Activated CD4-positive, alpha-beta T cell treated with anti-CD3 and anti-CD28 coated beads, Interleukin-2, amount 10 ng/mL, durations not matched to agents 7 days and 5 days (primary cell): ENCODE results near the gene ZNHIT1. TPM values are rescaled to one million over a fixed set of nuclear protein-coding genes. Genes with fewer than 3 reads are reported as not detected.
"Not testable (repeated sequence)": the region's sequence is repeated elsewhere in the genome, so short reads cannot be mapped to it uniquely, and the experiment has no call there.

Experiments
- CTCF ChIA-PET: fragments of 350-600 bp; sonication (Branson Sonifier 250); formaldehyde crosslinking; loops from one replicate; lab custom pipeline; 2021; ENCODE audit warnings: antibody characterized with exemption; lab: Charles Lee
- POLR2A ChIA-PET: fragments of 350-600 bp; sonication (Branson Sonifier 250); formaldehyde crosslinking; loops from one replicate; lab custom pipeline; 2021; ENCODE audit warnings: antibody characterized with exemption; lab: Charles Lee
- DNase-seq: peaks from one replicate; pipeline ENCODE4 v3.0.0-alpha.2; 2020
- H3K27ac Mint-ChIP-seq: one replicate; pipeline ENCODE4 v1.8.0; 2021; ENCODE audit warnings: mild to moderate bottlenecking, moderate library complexity, mixed read lengths
- H3K27me3 Mint-ChIP-seq: one replicate; pipeline ENCODE4 v1.8.0; 2021; ENCODE audit warnings: mixed read lengths
- H3K36me3 Mint-ChIP-seq: one replicate; pipeline ENCODE4 v1.8.0; 2021; ENCODE audit warnings: low read depth, mixed read lengths
- H3K4me1 Mint-ChIP-seq: one replicate; pipeline ENCODE4 v1.8.0; 2021; ENCODE audit warnings: mixed read lengths
- H3K4me3 Mint-ChIP-seq: one replicate; pipeline ENCODE4 v1.8.0; 2021; ENCODE audit warnings: mild to moderate bottlenecking, moderate library complexity, mixed read lengths
- H3K9me3 Mint-ChIP-seq: one replicate; pipeline ENCODE4 v1.8.0; 2021; ENCODE audit warnings: mixed read lengths
- total RNA-seq, 2 experiments: library from RNA; stranded (reverse); gene quantifications; one replicate each; pipeline ENCODE4 v1.2.3, GENCODE V29; 2021

The ZNHIT1 gene
- total RNA-seq, 2 experiments from 2014 or later: 61.6 to 67.4 TPM

- peaks cover 10% of the 10 kb centered on the region for H3K36me3 Mint-ChIP-seq
- H3K27me3 Mint-ChIP-seq: no peaks in the 10 kb centered on the region
- POLR2A ChIA-PET: no interaction called here
- CTCF ChIA-PET: interaction anchor here (5.6 kb wide), 1 partner anchor 14 kb away, joined by 33 read pairs; no protein-coding TSS in a partner anchor
- no peak overlapping the region for H3K4me3 Mint-ChIP-seq
- H3K27ac Mint-ChIP-seq: peak overlapping the region; percentile 19
- DNase-seq: no peak
- peaks cover 29% of the 10 kb centered on the region for H3K4me1 Mint-ChIP-seq
- H3K9me3 Mint-ChIP-seq: no peaks in the 10 kb centered on the region
Measured at GRCh38 chr7:101240226-101241014, 22.5 kb downstream of the ZNHIT1 start.

GRCh38 chr7:101241015-101241363 is 23.0 kb downstream of the ZNHIT1 start:
- peaks cover 35% of the 10 kb centered on the region for H3K4me1 Mint-ChIP-seq
- CTCF ChIA-PET: interaction anchor here (0.6 to 5.6 kb wide), 3 partner anchors 13 to 1102 kb away, joined by 4 to 33 read pairs (median 5); no protein-coding TSS in a partner anchor
- no peak for DNase-seq
- H3K27ac Mint-ChIP-seq: peak overlapping the region; percentile 41
- no peak overlapping the region for H3K4me3 Mint-ChIP-seq
- H3K36me3 Mint-ChIP-seq: peaks cover 15% of the 10 kb centered on the region
- POLR2A ChIA-PET: no interaction called here
- H3K9me3 Mint-ChIP-seq: no peaks in the 10 kb centered on the region
- no peaks in the 10 kb centered on the region for H3K27me3 Mint-ChIP-seq

DNA sequence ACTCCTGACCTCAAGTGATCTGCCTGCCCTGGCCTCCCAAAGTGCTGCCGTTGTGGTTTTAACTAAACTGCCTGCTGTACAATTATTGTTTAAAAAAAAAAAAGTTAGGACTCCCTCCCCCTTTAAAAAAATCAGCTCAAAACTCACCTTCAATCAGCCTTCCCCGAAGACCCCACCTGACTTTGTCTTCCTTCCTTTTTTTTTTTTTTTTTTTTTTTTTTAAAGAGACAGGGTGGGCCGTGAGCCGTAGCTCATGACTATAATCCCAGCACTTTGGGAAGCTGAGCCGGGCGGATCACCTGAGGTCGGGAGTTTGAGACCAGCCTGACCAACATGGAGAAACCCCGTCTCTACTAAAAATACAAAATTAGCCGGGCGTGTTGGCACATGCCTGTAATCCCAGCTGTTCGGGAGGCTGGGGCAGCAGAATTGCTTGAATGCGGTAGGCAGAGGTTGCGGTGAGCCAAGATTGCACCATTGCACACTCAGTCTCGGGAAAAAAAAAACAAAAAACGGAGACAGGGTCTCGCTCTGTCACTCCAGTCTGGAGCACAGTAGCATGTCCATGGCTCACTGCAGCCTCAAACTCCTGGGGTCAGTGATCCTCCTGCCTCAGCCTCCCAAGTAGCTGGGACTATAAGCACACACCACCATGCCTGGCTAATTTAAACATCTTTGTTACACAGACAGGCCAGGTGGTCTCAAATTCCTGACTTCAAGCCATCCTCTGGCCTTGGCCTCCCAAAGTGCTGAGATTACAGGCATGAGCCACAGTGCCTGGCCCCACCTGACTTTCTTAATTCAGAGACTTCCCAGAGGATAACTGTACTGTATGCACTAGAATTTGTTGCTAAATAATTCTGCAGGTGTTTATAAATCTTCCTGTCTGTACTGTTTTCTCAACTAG is 23.7 kb downstream of the ZNHIT1 start:
- no peak for DNase-seq
- Mint-ChIP-seq H3K9me3 (no peaks in the 10 kb centered on the region), H3K27me3 (no peaks in the 10 kb centered on the region), H3K36me3 (peaks cover 15% of the 10 kb centered on the region), H3K4me3 (no peak overlapping the region), H3K4me1 (peaks cover 37% of the 10 kb centered on the region), H3K27ac (peak overlapping the region; percentile 36)
- POLR2A ChIA-PET: no interaction called here
- CTCF ChIA-PET: interaction anchor here (0.6 to 5.6 kb wide), 4 partner anchors 12 to 1103 kb away, joined by 3 to 33 read pairs (median 4); no protein-coding TSS in a partner anchor

GRCh38 chr7:101243646-101244374 is 25.8 kb downstream of the ZNHIT1 start:
- Mint-ChIP-seq H3K4me3 (peak overlapping the region; percentile 88), H3K36me3 (peaks cover 18% of the 10 kb centered on the region), H3K4me1 (peaks cover 43% of the 10 kb centered on the region), H3K9me3 (no peaks in the 10 kb centered on the region), H3K27ac (peak overlapping the region; percentile 97), H3K27me3 (no peaks in the 10 kb centered on the region)
- no peak for DNase-seq
- POLR2A ChIA-PET: interaction anchor here (0.7 to 1.1 kb wide), 2 partner anchors 26 to 100 kb away, joined by 4 to 11 read pairs; partner anchors contain the start of genes PLOD3 and ZNHIT1
- CTCF ChIA-PET: interaction anchor here (0.6 to 5.6 kb wide), 20 partner anchors 10 to 1417 kb away, joined by 3 to 58 read pairs (median 4); partner anchors contain the start of genes AP1S1, PLOD3, VGF and ZNHIT1

- ChIA-PET CTCF (interaction anchor here (0.6 to 5.6 kb wide), 21 partner anchors 10 to 1418 kb away, joined by 3 to 58 read pairs (median 4); partner anchors contain the start of genes AP1S1, PLOD3, VGF and ZNHIT1), POLR2A (interaction anchor here (0.7 to 1.1 kb wide), 2 partner anchors 27 to 101 kb away, joined by 4 to 11 read pairs; partner anchors contain the start of genes PLOD3 and ZNHIT1)
- Mint-ChIP-seq H3K27ac (peak within 1 kb of the TSS; percentile 97), H3K4me1 (peaks cover 40% of the 10 kb centered on the region), H3K9me3 (no peaks in the 10 kb centered on the region), H3K27me3 (no peaks in the 10 kb centered on the region), H3K36me3 (peaks cover 21% of the 10 kb centered on the region), H3K4me3 (peak within 1 kb of the TSS; percentile 88)
- DNase-seq: peak; percentile 94
Measured at GRCh38 chr7:101244375-101245146, 26.6 kb downstream of the ZNHIT1 start, which contains the start of gene FIS1. Gene FIS1 (minus strand): TSS chr7:101245081. CDS start chr7:101245004, 77 bp downstream.

DNA sequence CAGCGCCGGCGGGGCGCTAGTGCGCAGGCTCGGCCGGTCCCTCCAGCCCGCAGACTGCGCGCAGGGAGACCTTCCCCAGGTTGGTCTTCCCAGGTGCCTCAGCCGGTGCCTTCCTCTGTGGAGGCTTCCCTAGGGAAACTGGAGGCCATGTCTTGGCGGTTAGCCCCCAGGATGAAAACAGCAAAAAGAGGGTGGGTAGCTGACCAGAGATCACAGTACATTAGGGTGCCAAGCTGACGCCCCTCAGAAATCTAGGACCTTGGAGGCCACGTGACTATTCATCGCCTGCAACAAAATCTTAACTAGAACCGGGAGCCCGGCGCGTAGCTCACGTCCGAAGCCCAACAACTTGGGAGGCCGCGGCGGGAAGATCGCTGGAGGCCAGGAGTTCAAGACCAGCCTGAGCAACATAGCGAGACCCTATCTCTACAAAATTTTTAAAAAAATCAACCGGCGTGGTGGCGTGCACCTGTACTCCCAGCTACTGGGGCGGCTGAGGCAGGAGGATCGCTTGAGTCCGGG is 27.2 kb downstream of the ZNHIT1 start:
- ChIA-PET CTCF (interaction anchor here (1.4 to 5.6 kb wide), 8 partner anchors 9 to 102 kb away, joined by 4 to 58 read pairs (median 16); partner anchors contain the start of genes PLOD3, VGF and ZNHIT1), POLR2A (no interaction called here)
- peak overlapping the region; percentile 97 for H3K27ac Mint-ChIP-seq
- no peaks in the 10 kb centered on the region for H3K9me3 Mint-ChIP-seq
- no peak for DNase-seq
- peaks cover 43% of the 10 kb centered on the region for H3K4me1 Mint-ChIP-seq
- H3K36me3 Mint-ChIP-seq: peaks cover 24% of the 10 kb centered on the region
- H3K27me3 Mint-ChIP-seq: no peaks in the 10 kb centered on the region
- peak overlapping the region; percentile 88 for H3K4me3 Mint-ChIP-seq

- H3K4me3 Mint-ChIP-seq: no peak overlapping the region
- no peaks in the 10 kb centered on the region for H3K27me3 Mint-ChIP-seq
- POLR2A ChIA-PET: no interaction called here
- DNase-seq: no peak
- H3K9me3 Mint-ChIP-seq: no peaks in the 10 kb centered on the region
- H3K27ac Mint-ChIP-seq: no peak overlapping the region
- CTCF ChIA-PET: interaction anchor here (0.9 kb wide), 1 partner anchor 10 kb away, joined by 4 read pairs; the partner anchor contains the start of gene CLDN15
- peaks cover 31% of the 10 kb centered on the region for H3K36me3 Mint-ChIP-seq
- H3K4me1 Mint-ChIP-seq: peaks cover 47% of the 10 kb centered on the region
Measured at GRCh38 chr7:101248276-101248675, 30.3 kb downstream of the ZNHIT1 start.

GRCh38 chr7:101250324-101250723 is 32.4 kb downstream of the ZNHIT1 start:
- ChIA-PET CTCF (interaction anchor here (1.2 kb wide), 1 partner anchor 106 kb away, joined by 3 read pairs; no protein-coding TSS in a partner anchor), POLR2A (no interaction called here)
- no peaks in the 10 kb centered on the region for H3K27me3 Mint-ChIP-seq
- peak overlapping the region; percentile 5 for H3K27ac Mint-ChIP-seq
- DNase-seq: no peak
- H3K36me3 Mint-ChIP-seq: peaks cover 23% of the 10 kb centered on the region
- H3K4me1 Mint-ChIP-seq: peaks cover 35% of the 10 kb centered on the region
- peak overlapping the region; percentile 100 for H3K4me3 Mint-ChIP-seq
- no peaks in the 10 kb centered on the region for H3K9me3 Mint-ChIP-seq

DNA sequence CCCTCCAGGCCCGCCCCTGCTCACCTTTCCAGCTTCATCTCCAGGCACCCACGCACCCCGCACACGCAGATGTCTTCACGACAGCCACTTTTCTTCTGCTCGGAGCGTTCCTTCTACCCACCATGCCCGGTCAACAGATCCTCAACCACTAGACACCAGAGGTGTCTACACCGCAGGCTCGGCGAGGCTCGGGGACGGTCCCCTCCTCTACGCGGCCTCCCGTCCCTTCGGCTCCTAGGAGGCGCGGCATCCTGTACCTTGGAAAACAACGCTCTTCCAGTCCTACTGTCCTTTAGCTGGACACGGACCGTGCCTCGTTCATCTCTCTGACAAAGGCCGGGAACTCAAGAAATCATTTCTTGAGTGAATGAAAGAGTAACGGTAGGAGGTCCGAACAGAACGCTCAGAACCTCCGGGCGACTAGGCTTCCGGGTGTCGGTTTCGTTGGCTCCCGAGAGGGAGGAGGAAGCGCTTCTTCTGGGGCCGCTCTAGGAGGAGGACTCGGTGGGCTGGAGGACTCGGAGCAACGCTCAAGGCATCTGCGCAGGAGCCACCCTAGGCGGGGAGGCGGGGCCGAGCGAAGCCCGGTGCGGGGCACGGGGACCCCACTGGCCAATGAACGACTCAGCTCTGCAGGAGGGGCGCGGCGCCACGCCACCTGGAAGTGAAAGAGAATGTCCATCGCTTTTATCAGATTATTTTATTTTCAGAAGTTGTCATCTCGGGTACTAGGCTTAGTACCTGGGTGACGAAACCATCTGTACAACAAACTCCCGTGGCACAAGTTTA is 34.1 kb downstream of the ZNHIT1 start:
- peak overlapping the region; percentile 100 for H3K4me3 Mint-ChIP-seq
- DNase-seq: peak; percentile 99
- no peaks in the 10 kb centered on the region for H3K27me3 Mint-ChIP-seq
- peaks cover 27% of the 10 kb centered on the region for H3K4me1 Mint-ChIP-seq
- H3K9me3 Mint-ChIP-seq: no peaks in the 10 kb centered on the region
- peaks cover 18% of the 10 kb centered on the region for H3K36me3 Mint-ChIP-seq
- ChIA-PET POLR2A (interaction anchor here (0.7 to 0.9 kb wide), 3 partner anchors 34 to 108 kb away, joined by 3 to 4 read pairs (median 4); partner anchors contain the start of genes AP1S1 and ZNHIT1), CTCF (interaction anchor here (0.6 to 6.7 kb wide), 8 partner anchors 9 to 447 kb away, joined by 3 to 33 read pairs (median 3); partner anchors contain the start of genes CLDN15, FIS1, PLOD3 and ZNHIT1)
- H3K27ac Mint-ChIP-seq: peak overlapping the region; percentile 96

DNA sequence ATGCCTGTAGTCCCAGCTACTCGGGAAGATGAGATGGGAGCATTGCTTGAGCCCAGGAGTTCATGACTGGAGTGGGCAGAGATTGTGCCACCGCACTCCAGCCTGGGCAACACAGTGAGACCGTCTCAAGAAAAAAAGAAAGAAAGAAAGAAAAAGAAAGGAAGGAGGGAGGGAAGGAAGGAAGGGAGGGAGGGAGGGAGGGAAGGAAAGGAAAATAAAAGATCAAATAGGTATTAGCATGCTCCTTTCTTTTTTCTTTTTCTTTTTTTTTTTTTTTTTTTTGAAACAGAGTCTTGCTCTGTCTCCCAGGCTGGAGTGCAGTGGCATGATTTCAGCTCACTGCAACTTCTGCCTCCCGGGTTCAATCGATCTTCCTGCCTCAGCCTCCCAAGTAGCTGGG is 35.2 kb downstream of the ZNHIT1 start:
- not testable (repeated sequence) for H3K27ac Mint-ChIP-seq, DNase-seq, H3K27me3 Mint-ChIP-seq, H3K9me3 Mint-ChIP-seq
- Mint-ChIP-seq H3K36me3 (peaks cover 15% of the 10 kb centered on the region), H3K4me3 (peak overlapping the region; percentile 100), H3K4me1 (peaks cover 22% of the 10 kb centered on the region)
- POLR2A ChIA-PET: interaction anchor here (0.9 kb wide), 1 partner anchor 109 kb away, joined by 3 read pairs; no protein-coding TSS in a partner anchor
- CTCF ChIA-PET: interaction anchor here (1.2 to 6.7 kb wide), 2 partner anchors 10 to 16 kb away, joined by 3 to 33 read pairs; partner anchors contain the start of genes CLDN15 and FIS1
